Neural progenitor cell (in vitro differentiated cells): Measurements from ENCODE around the gene NFATC2. TPM values are rescaled to one million over a fixed set of nuclear protein-coding genes. Genes with fewer than 3 reads are reported as not detected.
A peak's percentile ranks its signal among the peaks of the same experiment; 100 is the strongest.

Source experiments
- DNase-seq: peaks from one replicate; pipeline ENCODE4 v3.0.0-alpha.2; 2016; ENCODE audit warnings: low spot score
- H2AFZ ChIP-seq: fragments of 200-600 bp; sonication (generic); replicated peaks from 2 replicates; pipeline ENCODE4 v1.6.1; 2016; ENCODE audit warnings: antibody characterized with exemption
- H3F3A ChIP-seq: fragments of 200-600 bp; sonication (generic); 2 replicates; pipeline ENCODE4 v1.6.1; 2016; ENCODE audit warnings: antibody characterized with exemption, low read depth
- H3K27ac ChIP-seq: fragments of 200-600 bp; sonication (generic); 2 replicates; pipeline ENCODE4 v1.5.1; 2016; ENCODE audit warnings: mild to moderate bottlenecking
- H3K27me3 ChIP-seq: fragments of 200-600 bp; sonication (generic); 2 replicates; pipeline ENCODE4 v1.6.1; 2016; ENCODE audit warnings: mild to moderate bottlenecking, moderate library complexity
- H3K36me3 ChIP-seq: fragments of 200-600 bp; sonication (generic); 2 replicates; pipeline ENCODE4 v1.5.1; 2016
- H3K4me1 ChIP-seq: fragments of 200-600 bp; sonication (generic); 2 replicates; pipeline ENCODE4 v1.6.1; 2016; ENCODE audit warnings: mixed run types
- H3K4me2 ChIP-seq: fragments of 200-600 bp; sonication (generic); 2 replicates; pipeline ENCODE4 v1.6.1; 2016
- H3K4me3 ChIP-seq: fragments of 200-600 bp; sonication (generic); 2 replicates; pipeline ENCODE4 v1.5.1; 2016
- H3K79me2 ChIP-seq: fragments of 200-600 bp; sonication (generic); 2 replicates; pipeline ENCODE4 v1.6.1; 2016; ENCODE audit warnings: low read depth
- H3K9ac ChIP-seq: fragments of 200-600 bp; sonication (generic); 2 replicates; pipeline ENCODE4 v1.6.1; 2016
- H3K9me3 ChIP-seq: fragments of 200-600 bp; sonication (generic); 2 replicates; pipeline ENCODE4 v1.5.1; 2016; ENCODE audit warnings: low read depth
- H4K20me1 ChIP-seq: fragments of 200-600 bp; sonication (generic); 2 replicates; pipeline ENCODE4 v1.6.1; 2016; ENCODE audit warnings: low read depth
- H3K27ac Mint-ChIP-seq: 3 replicates; pipeline ENCODE4 v1.8.0; 2021; ENCODE audit warnings: mixed read lengths
- H3K27me3 Mint-ChIP-seq: 2 replicates; pipeline ENCODE4 v1.8.0; 2022; ENCODE audit warnings: low read depth, mild to moderate bottlenecking, inconsistent platforms, moderate library complexity, mixed read lengths; ENCODE audit not compliant: insufficient read depth
- H3K36me3 Mint-ChIP-seq: 3 replicates; pipeline ENCODE4 v1.8.0; 2021; ENCODE audit warnings: mixed read lengths
- H3K4me1 Mint-ChIP-seq: 3 replicates; pipeline ENCODE4 v1.8.0; 2021; ENCODE audit warnings: mixed read lengths
- H3K4me3 Mint-ChIP-seq: 3 replicates; pipeline ENCODE4 v1.8.0; 2021; ENCODE audit warnings: mild to moderate bottlenecking, moderate library complexity, mixed read lengths
- H3K9me3 Mint-ChIP-seq: 3 replicates; pipeline ENCODE4 v1.8.0; 2020; ENCODE audit warnings: mixed read lengths
- EZH2 ChIP-seq: fragments of 200-600 bp; sonication (generic); IDR thresholded peaks from 2 replicates; pipeline ENCODE4 v1.6.1; 2017; ENCODE audit warnings: antibody characterized with exemption, mild to moderate bottlenecking, moderate library complexity
- EZH2phosphoT487 ChIP-seq: fragments of 200-600 bp; sonication (generic); IDR thresholded peaks from 2 replicates; pipeline ENCODE4 v1.6.1; 2017; ENCODE audit warnings: antibody characterized with exemption
- total RNA-seq: library from RNA; depleted of rRNA; stranded (reverse); fragments of >200 nt; gene quantifications from 2 replicates; pipeline ENCODE4 v1.2.3, GENCODE V29; 2015; ENCODE audit warnings: low replicate concordance
- TF ChIP-seq, protein P1 (sequence below): fragments of 200-600 bp; sonication (generic); IDR thresholded peaks from 2 replicates; pipeline ENCODE4 v1.5.1; 2017; ENCODE audit warnings: antibody characterized with exemption, mild to moderate bottlenecking

NFATC2 gene
- total RNA-seq, 1 donor from 2014 or later: 0.19 TPM

DNA sequence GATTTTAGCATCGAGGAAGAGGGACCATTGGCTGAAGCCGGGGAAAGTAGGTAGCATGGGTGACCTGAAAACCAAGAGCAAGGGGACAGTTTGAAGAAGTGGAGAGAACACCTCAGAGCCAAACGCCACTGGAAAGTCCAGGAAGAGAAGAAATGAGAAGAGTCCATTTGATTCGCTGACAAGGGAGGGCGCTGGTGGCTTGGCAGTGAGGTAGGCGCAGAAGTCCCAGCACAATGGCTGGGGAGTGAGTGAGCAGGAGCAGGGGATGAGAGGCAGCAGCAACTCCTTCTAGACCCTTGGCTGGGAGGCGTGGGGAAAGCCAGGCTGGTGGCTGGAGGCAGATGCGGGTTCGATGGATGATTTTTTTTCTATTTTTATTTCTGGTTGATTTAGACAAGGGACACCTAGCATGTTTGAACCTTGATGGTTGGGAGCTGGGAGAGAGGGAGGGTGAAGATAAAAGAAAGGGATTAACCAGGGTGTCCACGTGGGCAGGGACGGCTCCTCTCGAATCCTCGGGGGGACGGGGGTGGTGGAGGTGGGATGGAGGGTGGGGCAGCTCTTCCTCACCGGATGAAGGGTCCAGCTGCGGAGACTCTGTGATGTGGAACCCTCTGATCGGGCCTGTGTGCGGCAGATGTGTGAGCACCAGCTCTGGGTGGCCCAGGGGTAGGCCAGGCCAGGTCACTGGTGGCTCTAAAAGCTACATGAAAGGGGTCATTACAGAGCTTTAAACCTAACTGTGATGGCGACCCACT is 164.2 kb downstream of the NFATC2 start:
- Histone ChIP-seq H3F3A (no peaks in the 10 kb centered on the region), H3K4me2 (no peak overlapping the region), H2AFZ (no peak overlapping the region), H3K9me3 (no peaks in the 10 kb centered on the region), H3K4me1 (no peaks in the 10 kb centered on the region), H3K4me3 (no peak overlapping the region), H3K27ac (no peak overlapping the region), H3K79me2 (no peaks in the 10 kb centered on the region), H4K20me1 (no peaks in the 10 kb centered on the region), H3K36me3 (no peaks in the 10 kb centered on the region), H3K9ac (no peak overlapping the region), H3K27me3 (no peaks in the 10 kb centered on the region)
- peak; percentile 63 for DNase-seq
- H3K27me3 Mint-ChIP-seq: peaks cover 8% of the 10 kb centered on the region
- no peak overlapping the region for H3K4me3 Mint-ChIP-seq
- no peaks in the 10 kb centered on the region for H3K36me3 Mint-ChIP-seq
- no peaks in the 10 kb centered on the region for H3K9me3 Mint-ChIP-seq
- TF ChIP-seq, protein P1, sequence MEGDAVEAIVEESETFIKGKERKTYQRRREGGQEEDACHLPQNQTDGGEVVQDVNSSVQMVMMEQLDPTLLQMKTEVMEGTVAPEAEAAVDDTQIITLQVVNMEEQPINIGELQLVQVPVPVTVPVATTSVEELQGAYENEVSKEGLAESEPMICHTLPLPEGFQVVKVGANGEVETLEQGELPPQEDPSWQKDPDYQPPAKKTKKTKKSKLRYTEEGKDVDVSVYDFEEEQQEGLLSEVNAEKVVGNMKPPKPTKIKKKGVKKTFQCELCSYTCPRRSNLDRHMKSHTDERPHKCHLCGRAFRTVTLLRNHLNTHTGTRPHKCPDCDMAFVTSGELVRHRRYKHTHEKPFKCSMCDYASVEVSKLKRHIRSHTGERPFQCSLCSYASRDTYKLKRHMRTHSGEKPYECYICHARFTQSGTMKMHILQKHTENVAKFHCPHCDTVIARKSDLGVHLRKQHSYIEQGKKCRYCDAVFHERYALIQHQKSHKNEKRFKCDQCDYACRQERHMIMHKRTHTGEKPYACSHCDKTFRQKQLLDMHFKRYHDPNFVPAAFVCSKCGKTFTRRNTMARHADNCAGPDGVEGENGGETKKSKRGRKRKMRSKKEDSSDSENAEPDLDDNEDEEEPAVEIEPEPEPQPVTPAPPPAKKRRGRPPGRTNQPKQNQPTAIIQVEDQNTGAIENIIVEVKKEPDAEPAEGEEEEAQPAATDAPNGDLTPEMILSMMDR: peak; percentile 56
- no peak for TF ChIP-seq EZH2
- no peak overlapping the region for H3K27ac Mint-ChIP-seq
- peaks cover 12% of the 10 kb centered on the region for H3K4me1 Mint-ChIP-seq

DNA sequence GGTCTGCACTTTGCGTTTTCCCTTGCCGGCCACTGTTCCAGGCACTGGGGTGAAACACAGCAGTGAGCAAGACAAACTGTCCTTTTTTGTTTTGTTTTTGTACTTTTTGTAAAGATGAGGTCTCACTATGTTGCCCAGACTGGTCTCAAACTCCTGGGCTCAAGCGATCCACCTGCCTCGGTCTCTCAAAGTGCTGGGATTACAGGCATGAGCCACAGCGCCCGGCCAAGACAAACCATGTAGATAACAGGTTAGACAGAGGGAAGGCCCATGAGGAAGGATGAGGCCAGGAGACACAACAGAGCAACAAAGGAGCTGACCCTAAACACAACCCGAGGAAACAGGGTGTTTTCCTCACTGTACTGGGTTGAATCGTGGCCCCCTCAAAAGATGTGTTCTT is 165.4 kb downstream of the NFATC2 start:
- no peaks in the 10 kb centered on the region for H3K36me3 Mint-ChIP-seq
- no peaks in the 10 kb centered on the region for H3K4me1 ChIP-seq
- peaks cover 12% of the 10 kb centered on the region for H3K4me1 Mint-ChIP-seq
- H3K4me3 ChIP-seq: no peak overlapping the region
- H3K9me3 ChIP-seq: no peaks in the 10 kb centered on the region
- no peak overlapping the region for H2AFZ ChIP-seq
- H3F3A ChIP-seq: no peaks in the 10 kb centered on the region
- H3K36me3 ChIP-seq: no peaks in the 10 kb centered on the region
- TF ChIP-seq, protein P1: no peak
- no peak for TF ChIP-seq EZH2phosphoT487
- no peak for TF ChIP-seq EZH2
- H3K27me3 Mint-ChIP-seq: peaks cover 9% of the 10 kb centered on the region
- H4K20me1 ChIP-seq: no peaks in the 10 kb centered on the region
- DNase-seq: no peak
- H3K27ac Mint-ChIP-seq: no peak overlapping the region
- no peaks in the 10 kb centered on the region for H3K79me2 ChIP-seq
- no peak overlapping the region for H3K27ac ChIP-seq
- no peak overlapping the region for H3K4me3 Mint-ChIP-seq
- H3K9ac ChIP-seq: no peak overlapping the region
- no peak overlapping the region for H3K4me2 ChIP-seq
- no peaks in the 10 kb centered on the region for H3K9me3 Mint-ChIP-seq
- no peaks in the 10 kb centered on the region for H3K27me3 ChIP-seq

DNA sequence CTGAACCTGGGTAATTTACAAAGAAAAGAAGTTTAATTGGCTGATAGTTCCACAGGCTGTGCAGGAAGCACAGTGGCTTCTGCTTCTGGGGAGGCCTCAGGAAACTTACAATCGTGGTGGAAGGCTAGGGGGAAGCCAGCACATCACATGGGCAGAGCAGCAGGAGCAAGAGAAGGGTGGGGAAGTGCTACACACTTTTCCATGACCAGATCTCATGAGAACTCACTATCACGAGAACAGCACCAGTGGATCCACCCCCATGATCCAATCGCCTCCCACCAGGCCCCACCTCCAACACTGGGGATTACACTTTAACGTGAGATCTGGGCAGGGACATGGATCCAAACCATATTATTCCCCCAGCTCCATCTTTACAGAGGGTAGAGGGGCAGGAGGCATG is 166.4 kb downstream of the NFATC2 start:
- Histone ChIP-seq H3K27ac (no peak overlapping the region), H2AFZ (no peak overlapping the region), H3F3A (no peaks in the 10 kb centered on the region), H3K79me2 (no peaks in the 10 kb centered on the region), H3K9me3 (no peaks in the 10 kb centered on the region), H3K9ac (no peak overlapping the region), H3K4me3 (no peak overlapping the region), H3K4me1 (no peaks in the 10 kb centered on the region), H3K4me2 (no peak overlapping the region), H4K20me1 (no peaks in the 10 kb centered on the region), H3K36me3 (no peaks in the 10 kb centered on the region), H3K27me3 (no peaks in the 10 kb centered on the region)
- Mint-ChIP-seq H3K9me3 (no peaks in the 10 kb centered on the region), H3K27me3 (peaks cover 8% of the 10 kb centered on the region), H3K27ac (no peak overlapping the region), H3K4me3 (no peak overlapping the region), H3K36me3 (no peaks in the 10 kb centered on the region), H3K4me1 (peaks cover 11% of the 10 kb centered on the region)
- no peak for DNase-seq
- TF ChIP-seq EZH2phosphoT487 (no peak), EZH2 (no peak)
- TF ChIP-seq, protein P1: no peak
